Measurements from ENCODE around the gene ANXA3. TPM values are rescaled to one million over a fixed set of nuclear protein-coding genes. Genes with fewer than 3 reads are reported as not detected.
"Not testable (repeated sequence)": the region's sequence is repeated elsewhere in the genome, so short reads cannot be mapped to it uniquely, and the experiment has no call there.

The ANXA3 gene
- 54.5 TPM for total RNA-seq
- long read RNA-seq, transcript ANXA3-201 (13 exons, 1,657 nt) = major isoform, 27 of 30 reads
- long read RNA-seq, partial matches to known transcripts = 0 of 30 reads
- long read RNA-seq, other reads (novel, unspliced or antisense) = 3 of 30 reads

GRCh38 chr4:78551420-78552351 is at the start of gene ANXA3:
ANXA3 (plus strand) TSS chr4:78551770; CDS start chr4:78554474, 2,704 bp downstream.
- intact Hi-C loops (cut with DNase I) = loop anchor here (5.0 to 10.0 kb wide), 2 partner anchors 41 to 223 kb away; partner anchors contain the start of gene BMP2K
- ATAC-seq = peak; percentile 80
- DNase-seq (ENCODE audit: missing footprints) = peak; percentile 77

- ATAC-seq; DNase-seq (ENCODE audit: missing footprints); intact Hi-C loops (cut with DNase I): not testable (repeated sequence)
These were observed 45.3 kb upstream of the ANXA3 start for GRCh38 chr4:78506260-78506659.

- DNase-seq (ENCODE audit: missing footprints) (no peak), ATAC-seq (no peak)
- intact Hi-C loops (cut with DNase I) = no loop called here
These were observed 42.5 kb upstream of the ANXA3 start for GRCh38 chr4:78509043-78509442.

- intact Hi-C loops (cut with DNase I) = no loop called here
- ATAC-seq = no peak
- no peak for DNase-seq (ENCODE audit: missing footprints)
These were observed 41.5 kb upstream of the ANXA3 start for GRCh38 chr4:78510108-78510507.

GRCh38 chr4:78510681-78511080 is 40.9 kb upstream of the ANXA3 start:
- DNase-seq (ENCODE audit: missing footprints) = no peak
- intact Hi-C loops (cut with DNase I) = no loop called here
- no peak for ATAC-seq

GRCh38 chr4:78512357-78512920 is 39.1 kb upstream of the ANXA3 start:
- intact Hi-C loops (cut with DNase I) = no loop called here
- no peak for DNase-seq (ENCODE audit: missing footprints)
- no peak for ATAC-seq

- DNase-seq (ENCODE audit: missing footprints) = no peak
- no peak for ATAC-seq
- intact Hi-C loops (cut with DNase I) = no loop called here
These were observed 38.1 kb upstream of the ANXA3 start for GRCh38 chr4:78513411-78513975.

GRCh38 chr4:78517050-78517652 is 34.4 kb upstream of the ANXA3 start:
- ATAC-seq (no peak), DNase-seq (ENCODE audit: missing footprints) (no peak)
- intact Hi-C loops (cut with DNase I) = loop anchor here (2.0 to 5.0 kb wide), 3 partner anchors 458 to 560 kb away; no protein-coding TSS in a partner anchor

- ATAC-seq = no peak
- intact Hi-C loops (cut with DNase I) = loop anchor here (5.0 kb wide), 2 partner anchors 526 to 561 kb away; no protein-coding TSS in a partner anchor
- no peak for DNase-seq (ENCODE audit: missing footprints)
These were observed 33.0 kb upstream of the ANXA3 start for GRCh38 chr4:78518561-78518960.

GRCh38 chr4:78519962-78520361 is 31.6 kb upstream of the ANXA3 start:
- ATAC-seq = no peak
- intact Hi-C loops (cut with DNase I) = loop anchor here (5.0 kb wide), 2 partner anchors 528 to 563 kb away; no protein-coding TSS in a partner anchor

GRCh38 chr4:78520808-78521226 is 30.8 kb upstream of the ANXA3 start:
- ATAC-seq (peak; percentile 34), DNase-seq (ENCODE audit: missing footprints) (no peak)
- intact Hi-C loops (cut with DNase I) = no loop called here

More at GRCh38 chr4:78519962-78520361, 31.6 kb upstream of the ANXA3 start:
- DNase-seq (ENCODE audit: missing footprints) = no peak

GRCh38 chr4:78524009-78524408 is 27.6 kb upstream of the ANXA3 start:
- ATAC-seq = no peak

GRCh38 chr4:78525559-78525958 is 26.0 kb upstream of the ANXA3 start:
- ATAC-seq (no peak), DNase-seq (ENCODE audit: missing footprints) (no peak)
- intact Hi-C loops (cut with DNase I) = no loop called here

More at GRCh38 chr4:78524009-78524408, 27.6 kb upstream of the ANXA3 start:
- intact Hi-C loops (cut with DNase I) = no loop called here
- DNase-seq (ENCODE audit: missing footprints) = no peak

GRCh38 chr4:78527103-78527502 is 24.5 kb upstream of the ANXA3 start:
- intact Hi-C loops (cut with DNase I) = no loop called here
- DNase-seq (ENCODE audit: missing footprints) (no peak), ATAC-seq (no peak)

- ATAC-seq (no peak), DNase-seq (ENCODE audit: missing footprints) (no peak)
- intact Hi-C loops (cut with DNase I) = no loop called here
These were observed 24.0 kb upstream of the ANXA3 start for GRCh38 chr4:78527555-78527954.

- no peak for ATAC-seq
- intact Hi-C loops (cut with DNase I) = no loop called here
- no peak for DNase-seq (ENCODE audit: missing footprints)
These were observed 23.2 kb upstream of the ANXA3 start for GRCh38 chr4:78528327-78528726.

GRCh38 chr4:78529569-78530209 is 21.9 kb upstream of the ANXA3 start:
- ATAC-seq (no peak), DNase-seq (ENCODE audit: missing footprints) (no peak)
- intact Hi-C loops (cut with DNase I) = no loop called here

- ATAC-seq (no peak), DNase-seq (ENCODE audit: missing footprints) (no peak)
- intact Hi-C loops (cut with DNase I) = no loop called here
These were observed 19.5 kb upstream of the ANXA3 start for GRCh38 chr4:78532046-78532445.

All from Right ventricle myocardium inferior (tissue), 1 donor.